H9 (cell line): ENCODE measurements around the gene AGR3. TPM values are rescaled to one million over a fixed set of nuclear protein-coding genes. Genes with fewer than 3 reads are reported as not detected.

ENCODE experiments used
- DNase-seq: peaks from one replicate; pipeline ENCODE4 v3.0.0-alpha.2; 2017
- H2AFZ ChIP-seq: one replicate; pipeline ENCODE4 v1.6.1; 2013; ENCODE audit warnings: mild to moderate bottlenecking, low read length, control low read depth, moderate library complexity
- H2AK5ac ChIP-seq: 2 replicates; pipeline ENCODE4 v1.6.1; 2013; ENCODE audit warnings: low read length, control low read depth, mixed read lengths; ENCODE audit not compliant: insufficient read length
- H2BK120ac ChIP-seq: one replicate; pipeline ENCODE4 v1.6.1; 2013; ENCODE audit warnings: low read depth, mild to moderate bottlenecking, low read length, control low read depth, inconsistent platforms; ENCODE audit not compliant: poor library complexity, severe bottlenecking
- H2BK12ac ChIP-seq: 2 replicates; pipeline ENCODE4 v1.6.1; 2013; ENCODE audit warnings: low read length, control low read depth, mixed read lengths, low read depth; ENCODE audit not compliant: insufficient read length
- H2BK15ac ChIP-seq: 2 replicates; pipeline ENCODE4 v1.6.1; 2013; ENCODE audit warnings: low read depth, low read length, control low read depth
- H2BK20ac ChIP-seq: one replicate; pipeline ENCODE4 v1.6.1; 2013; ENCODE audit warnings: low read depth, mild to moderate bottlenecking, low read length, control low read depth, inconsistent platforms; ENCODE audit not compliant: poor library complexity, severe bottlenecking
- H2BK5ac ChIP-seq: 2 replicates; pipeline ENCODE4 v1.6.1; 2013; ENCODE audit warnings: low read length, control low read depth, mixed read lengths; ENCODE audit not compliant: insufficient read length
- H3K14ac ChIP-seq: 2 replicates; pipeline ENCODE4 v1.6.1; 2013; ENCODE audit warnings: low read length, control low read depth; ENCODE audit not compliant: insufficient read depth
- H3K18ac ChIP-seq: 2 replicates; pipeline ENCODE4 v1.6.1; 2013; ENCODE audit warnings: low read depth, mild to moderate bottlenecking, mixed read lengths, low read length, control low read depth; ENCODE audit not compliant: insufficient read length
- H3K23ac ChIP-seq: 2 replicates; pipeline ENCODE4 v1.6.1; 2013; ENCODE audit warnings: low read length, control low read depth, mixed read lengths, low read depth; ENCODE audit not compliant: insufficient read length
- H3K23me2 ChIP-seq: 2 replicates; pipeline ENCODE4 v1.6.1; 2013; ENCODE audit warnings: low read depth, mild to moderate bottlenecking, mixed read lengths, low read length, control low read depth; ENCODE audit not compliant: insufficient read length, poor library complexity, severe bottlenecking
- H3K27ac ChIP-seq: 2 replicates; pipeline ENCODE4 v1.5.1; 2013; ENCODE audit warnings: low read length, control low read depth, mixed read lengths, low read depth; ENCODE audit not compliant: insufficient read length
- H3K27me3 ChIP-seq: 2 replicates; pipeline ENCODE4 v1.6.1; 2013; ENCODE audit warnings: low read length, control low read depth, inconsistent platforms; ENCODE audit not compliant: insufficient read depth
- H3K4ac ChIP-seq: 2 replicates; pipeline ENCODE4 v1.6.1; 2013; ENCODE audit warnings: low read depth, mild to moderate bottlenecking, control low read depth, inconsistent platforms, low read length, moderate library complexity
- H3K4me1 ChIP-seq: 2 replicates; pipeline ENCODE4 v1.6.1; 2013; ENCODE audit warnings: low read length, control low read depth, inconsistent platforms; ENCODE audit not compliant: insufficient read depth
- H3K4me2 ChIP-seq: 2 replicates; pipeline ENCODE4 v1.6.1; 2013; ENCODE audit warnings: low read length, control low read depth, mixed read lengths; ENCODE audit not compliant: insufficient read length, insufficient read depth
- H3K56ac ChIP-seq: 2 replicates; pipeline ENCODE4 v1.6.1; 2013; ENCODE audit warnings: low read depth, mild to moderate bottlenecking, mixed read lengths, low read length, control low read depth; ENCODE audit not compliant: insufficient read length
- H3K79me1 ChIP-seq: 2 replicates; pipeline ENCODE4 v1.6.1; 2013; ENCODE audit warnings: low read depth, mild to moderate bottlenecking, moderate library complexity, low read length, control low read depth, inconsistent platforms; ENCODE audit not compliant: insufficient read depth, poor library complexity, severe bottlenecking
- H3K79me2 ChIP-seq: 2 replicates; pipeline ENCODE4 v1.6.1; 2013; ENCODE audit warnings: low read length, control low read depth, inconsistent platforms; ENCODE audit not compliant: insufficient read depth
- H3K9ac ChIP-seq: 2 replicates; pipeline ENCODE4 v1.6.1; 2013; ENCODE audit warnings: low read length, control low read depth, mixed read lengths; ENCODE audit not compliant: insufficient read length; ENCODE audit errors: extremely low read depth
- H3K9me3 ChIP-seq: one replicate; pipeline ENCODE4 v1.6.1; 2013; ENCODE audit warnings: low read depth, low read length, inconsistent platforms; ENCODE audit not compliant: control insufficient read depth
- H3T11ph ChIP-seq: one replicate; pipeline ENCODE4 v1.6.1; 2013; ENCODE audit warnings: mild to moderate bottlenecking, low read length, control low read depth, inconsistent platforms
- H4K20me1 ChIP-seq: one replicate; pipeline ENCODE4 v1.6.1; 2013; ENCODE audit not compliant: control insufficient read depth, insufficient read length, insufficient read depth
- H4K5ac ChIP-seq: 2 replicates; pipeline ENCODE4 v1.6.1; 2013; ENCODE audit warnings: low read depth, mild to moderate bottlenecking, mixed read lengths, low read length, control low read depth; ENCODE audit not compliant: insufficient read length
- H4K8ac ChIP-seq: replicated peaks from 2 replicates; pipeline ENCODE4 v1.6.1; 2013; ENCODE audit warnings: low read length, control low read depth, mixed read lengths, low read depth; ENCODE audit not compliant: insufficient read length
- H4K91ac ChIP-seq: 2 replicates; pipeline ENCODE4 v1.6.1; 2013; ENCODE audit warnings: low read depth, mild to moderate bottlenecking, moderate library complexity, mixed read lengths, low read length, control low read depth; ENCODE audit not compliant: insufficient read length
- H3K27ac Mint-ChIP-seq, 3 experiments: 2 replicates in 2 of 3; 3 replicates in 1 of 3; pipeline ENCODE4 v1.8.0; 2020 to 2021; ENCODE audit warnings: mixed read lengths in 3 of 3, mild to moderate bottlenecking in 1 of 3, moderate library complexity in 1 of 3
- H3K27me3 Mint-ChIP-seq: 2 replicates; pipeline ENCODE4 v1.8.0; 2021; ENCODE audit warnings: low read depth, mild to moderate bottlenecking, moderate library complexity, mixed read lengths
- H3K36me3 Mint-ChIP-seq, 3 experiments: 2 replicates in 2 of 3; 3 replicates in 1 of 3; pipeline ENCODE4 v1.8.0; 2020 to 2021; ENCODE audit warnings: low read depth in 3 of 3, mixed read lengths in 3 of 3; ENCODE audit not compliant: insufficient read depth in 1 of 3
- H3K4me1 Mint-ChIP-seq, 2 experiments: 2 replicates each; pipeline ENCODE4 v1.8.0; 2020; ENCODE audit warnings: mixed read lengths in 2 of 2
- H3K4me3 Mint-ChIP-seq, 2 experiments: 2 replicates in 1 of 2; 3 replicates in 1 of 2; pipeline ENCODE4 v1.8.0; 2020 to 2021; ENCODE audit warnings: mild to moderate bottlenecking in 2 of 2, mixed read lengths in 2 of 2, moderate library complexity in 1 of 2
- H3K9me3 Mint-ChIP-seq, 2 experiments: 2 replicates in 1 of 2; 3 replicates in 1 of 2; pipeline ENCODE4 v1.8.0; 2020; ENCODE audit warnings: mild to moderate bottlenecking in 2 of 2, mixed read lengths in 2 of 2, moderate library complexity in 1 of 2
- WGBS: extraction: QIAGEN DNeasy Blood & Tissue Kit; methylation state at CpG from one replicate; pipeline ENCODE4 v1.1.7; 2013; ENCODE audit warnings: missing lambda C conversion rate, low lambda C conversion rate, mixed read lengths; ENCODE audit not compliant: insufficient read length; ENCODE audit errors: extremely low coverage; 5-methylcytosine and 5-hydroxymethylcytosine counted together
- total RNA-seq: library from RNA; stranded (reverse); gene quantifications from 2 replicates; pipeline ENCODE4 v1.2.1, GENCODE V29; 2021
- TF ChIP-seq, protein P1 (sequence below): fragments of 200-600 bp; sonication (generic); conservative IDR thresholded peaks from 3 replicates; pipeline ENCODE4 v1.8.0; 2021; ENCODE audit warnings: antibody characterized with exemption, mild to moderate bottlenecking

The AGR3 gene
- total RNA-seq, 1 experiment from 2014 or later, result not detected

DNA sequence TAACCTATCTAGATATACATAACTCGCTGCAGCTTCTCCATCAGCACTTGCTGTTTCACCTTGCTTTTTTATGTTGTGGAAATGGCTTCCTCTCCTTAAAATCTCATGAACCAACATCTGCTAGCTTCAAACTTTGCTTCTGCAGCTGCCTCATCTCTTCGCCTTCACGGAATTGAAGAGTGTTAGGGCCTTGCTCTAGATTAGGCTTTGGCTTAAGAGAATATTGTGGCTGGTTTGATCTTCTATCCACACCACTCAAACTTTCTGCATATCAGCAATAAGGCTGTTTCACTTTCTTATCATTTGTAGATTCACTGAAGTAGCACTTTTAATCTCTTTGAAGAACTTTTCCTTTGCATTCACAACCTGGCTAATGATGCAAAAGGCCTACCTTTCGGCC lies 49.2 kb upstream of the AGR3 start:
- Histone ChIP-seq H3K79me2 (no peaks in the 10 kb centered on the region), H4K91ac (no peak overlapping the region), H3K9me3 (no peaks in the 10 kb centered on the region), H4K20me1 (no peaks in the 10 kb centered on the region), H4K8ac (no peak overlapping the region), H2AFZ (no peak overlapping the region), H3K9ac (no peak overlapping the region), H2BK5ac (no peak overlapping the region), H2BK12ac (no peak overlapping the region), H3K23ac (no peak overlapping the region), H3K18ac (no peak overlapping the region), H2AK5ac (no peak overlapping the region), H3K56ac (no peak overlapping the region), H4K5ac (no peak overlapping the region), H3K4me2 (no peak overlapping the region), H3K14ac (no peak overlapping the region), H3K4me1 (no peaks in the 10 kb centered on the region), H3K23me2 (no peaks in the 10 kb centered on the region), H2BK20ac (no peak overlapping the region), H3T11ph (no peak overlapping the region), H3K79me1 (no peaks in the 10 kb centered on the region), H3K4ac (no peak overlapping the region), H3K27ac (no peak overlapping the region), H3K27me3 (no peaks in the 10 kb centered on the region), H2BK15ac (no peak overlapping the region), H2BK120ac (no peak overlapping the region)
- H3K9me3 Mint-ChIP-seq, result no peaks in the 10 kb centered on the region; a peak in 1 of 5 replicates
- no CpG with 5 or more reads among the region's 4 CpGs for WGBS
- no peak for DNase-seq
- no peaks in the 10 kb centered on the region for H3K4me1 Mint-ChIP-seq
- no peak overlapping the region for H3K27ac Mint-ChIP-seq
- no peaks in the 10 kb centered on the region; a peak in 1 of 7 replicates for H3K36me3 Mint-ChIP-seq
- TF ChIP-seq, protein P1, sequence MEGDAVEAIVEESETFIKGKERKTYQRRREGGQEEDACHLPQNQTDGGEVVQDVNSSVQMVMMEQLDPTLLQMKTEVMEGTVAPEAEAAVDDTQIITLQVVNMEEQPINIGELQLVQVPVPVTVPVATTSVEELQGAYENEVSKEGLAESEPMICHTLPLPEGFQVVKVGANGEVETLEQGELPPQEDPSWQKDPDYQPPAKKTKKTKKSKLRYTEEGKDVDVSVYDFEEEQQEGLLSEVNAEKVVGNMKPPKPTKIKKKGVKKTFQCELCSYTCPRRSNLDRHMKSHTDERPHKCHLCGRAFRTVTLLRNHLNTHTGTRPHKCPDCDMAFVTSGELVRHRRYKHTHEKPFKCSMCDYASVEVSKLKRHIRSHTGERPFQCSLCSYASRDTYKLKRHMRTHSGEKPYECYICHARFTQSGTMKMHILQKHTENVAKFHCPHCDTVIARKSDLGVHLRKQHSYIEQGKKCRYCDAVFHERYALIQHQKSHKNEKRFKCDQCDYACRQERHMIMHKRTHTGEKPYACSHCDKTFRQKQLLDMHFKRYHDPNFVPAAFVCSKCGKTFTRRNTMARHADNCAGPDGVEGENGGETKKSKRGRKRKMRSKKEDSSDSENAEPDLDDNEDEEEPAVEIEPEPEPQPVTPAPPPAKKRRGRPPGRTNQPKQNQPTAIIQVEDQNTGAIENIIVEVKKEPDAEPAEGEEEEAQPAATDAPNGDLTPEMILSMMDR, result no peak
- no peak overlapping the region for H3K4me3 Mint-ChIP-seq
- H3K27me3 Mint-ChIP-seq, result no peaks in the 10 kb centered on the region; the same call in 1 of the 2 replicates
